Measurements from ENCODE around the gene CLCF1. TPM values are rescaled to one million over a fixed set of nuclear protein-coding genes. Genes with fewer than 3 reads are reported as not detected.

Gene CLCF1
- total and polyA plus RNA-seq, 8 donors = 1.3 to 11.2 (median 2.6) TPM

- H3K4me1 ChIP-seq = peaks cover 0 to 2% (median 0%) of the 10 kb centered on the region in 3 donors
- H3K27me3 ChIP-seq = no peaks in the 10 kb centered on the region
- DNase-seq = peak in 1 of 6 donors; percentile 49
- no peak for ATAC-seq
- intact Hi-C loops (cut with DNase I) = loop anchor here in 1 of 3 donors (10.0 kb wide), 1 partner anchor 93 kb away; the partner anchor contains the start of genes CDK2AP2 and PITPNM1
- FAIRE-seq = no peak
- no peaks in the 10 kb centered on the region for H3K36me3 ChIP-seq
- H3K9me3 ChIP-seq = no peaks in the 10 kb centered on the region
- H3K27ac ChIP-seq = no peak overlapping the region
- H3K4me3 ChIP-seq = no peak overlapping the region
- 40 to 42% methylated on average over 7 of the region's 7 CpGs for WGBS, 2 donors
- TF ChIP-seq, protein P1, sequence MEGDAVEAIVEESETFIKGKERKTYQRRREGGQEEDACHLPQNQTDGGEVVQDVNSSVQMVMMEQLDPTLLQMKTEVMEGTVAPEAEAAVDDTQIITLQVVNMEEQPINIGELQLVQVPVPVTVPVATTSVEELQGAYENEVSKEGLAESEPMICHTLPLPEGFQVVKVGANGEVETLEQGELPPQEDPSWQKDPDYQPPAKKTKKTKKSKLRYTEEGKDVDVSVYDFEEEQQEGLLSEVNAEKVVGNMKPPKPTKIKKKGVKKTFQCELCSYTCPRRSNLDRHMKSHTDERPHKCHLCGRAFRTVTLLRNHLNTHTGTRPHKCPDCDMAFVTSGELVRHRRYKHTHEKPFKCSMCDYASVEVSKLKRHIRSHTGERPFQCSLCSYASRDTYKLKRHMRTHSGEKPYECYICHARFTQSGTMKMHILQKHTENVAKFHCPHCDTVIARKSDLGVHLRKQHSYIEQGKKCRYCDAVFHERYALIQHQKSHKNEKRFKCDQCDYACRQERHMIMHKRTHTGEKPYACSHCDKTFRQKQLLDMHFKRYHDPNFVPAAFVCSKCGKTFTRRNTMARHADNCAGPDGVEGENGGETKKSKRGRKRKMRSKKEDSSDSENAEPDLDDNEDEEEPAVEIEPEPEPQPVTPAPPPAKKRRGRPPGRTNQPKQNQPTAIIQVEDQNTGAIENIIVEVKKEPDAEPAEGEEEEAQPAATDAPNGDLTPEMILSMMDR (IDR thresholded peaks at IDR 0.05) = no peak
Measured at GRCh38 chr11:67411785-67412152, 38.4 kb upstream of the CLCF1 start.

- Histone ChIP-seq H3K36me3 (no peaks in the 10 kb centered on the region), H3K27ac (no peak overlapping the region), H3K4me3 (no peak overlapping the region), H3K4me1 (peaks cover 0 to 2% (median 0%) of the 10 kb centered on the region in 3 donors), H3K9me3 (no peaks in the 10 kb centered on the region), H3K27me3 (no peaks in the 10 kb centered on the region)
- DNase-seq = peak in 1 of 6 donors; percentile 49
- TF ChIP-seq, protein P1 (IDR thresholded peaks at IDR 0.05) = no peak
- no peak for ATAC-seq
- WGBS, 2 donors = 62 to 75% methylated on average over 16 to 17 of the region's 17 CpGs
- intact Hi-C loops (cut with DNase I) = loop anchor here in 1 of 3 donors (10.0 kb wide), 1 partner anchor 94 kb away; the partner anchor contains the start of genes CDK2AP2 and PITPNM1
- FAIRE-seq = no peak
Measured at GRCh38 chr11:67410984-67411784, 37.8 kb upstream of the CLCF1 start.

DNA sequence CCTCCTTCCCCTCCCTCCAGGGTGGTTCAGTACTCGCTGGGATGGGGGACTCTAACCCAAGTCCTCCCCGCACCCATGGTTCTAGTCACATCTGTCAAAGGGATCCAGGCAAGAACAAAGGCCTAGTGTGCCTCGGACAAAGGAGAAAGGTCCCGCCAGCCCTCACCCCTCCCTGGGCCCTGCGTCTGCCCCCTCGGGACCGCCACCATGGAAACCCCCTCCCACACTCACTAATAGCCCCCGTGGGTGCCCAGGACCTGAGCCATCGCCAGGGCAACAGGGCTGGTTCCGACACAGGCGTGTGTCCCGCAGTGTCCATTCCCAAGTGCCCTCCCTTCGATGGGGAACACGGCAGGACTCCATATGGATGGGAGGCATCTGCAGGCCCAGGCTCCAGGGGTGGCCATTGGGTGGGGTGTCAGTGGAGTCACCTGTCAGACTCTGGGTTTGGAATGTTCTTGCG, 37.0 kb upstream of the CLCF1 start:
- DNase-seq (peak in 1 of 6 donors; percentile 70), FAIRE-seq (no peak), ATAC-seq (no peak)
- H3K36me3 ChIP-seq = no peaks in the 10 kb centered on the region
- 43 to 52% methylated on average over 13 to 15 of the region's 15 CpGs for WGBS, 2 donors
- H3K27me3 ChIP-seq = no peaks in the 10 kb centered on the region
- TF ChIP-seq, protein P1 (IDR thresholded peaks at IDR 0.05) = no peak
- H3K9me3 ChIP-seq = no peaks in the 10 kb centered on the region
- H3K4me3 ChIP-seq = no peak overlapping the region
- H3K4me1 ChIP-seq = peaks cover 0 to 2% (median 0%) of the 10 kb centered on the region in 3 donors
- H3K27ac ChIP-seq = no peak overlapping the region
- intact Hi-C loops (cut with DNase I) = loop anchor here in 1 of 3 donors (10.0 kb wide), 1 partner anchor 94 kb away; the partner anchor contains the start of genes CDK2AP2 and PITPNM1

GRCh38 chr11:67409781-67410368, 36.5 kb upstream of the CLCF1 start:
- DNase-seq = peak in 4 of 6 donors; percentile 61 to 85 (median 72)
- intact Hi-C loops (cut with DNase I) = loop anchor here in 1 of 3 donors (10.0 kb wide), 1 partner anchor 95 kb away; the partner anchor contains the start of genes CDK2AP2 and PITPNM1
- Histone ChIP-seq H3K36me3 (no peaks in the 10 kb centered on the region), H3K27me3 (no peaks in the 10 kb centered on the region), H3K4me1 (no peaks in the 10 kb centered on the region), H3K27ac (no peak overlapping the region), H3K4me3 (no peak overlapping the region), H3K9me3 (no peaks in the 10 kb centered on the region)
- ATAC-seq = peak; percentile 59 to 86 (median 64)
- no peak for FAIRE-seq
- WGBS, 2 donors = 22 to 24% methylated on average over 11 to 13 of the region's 13 CpGs
- TF ChIP-seq, protein P1 (IDR thresholded peaks at IDR 0.05) = no peak

Measured in pancreas (tissue), 10 donors.